IPS-15b (cell line): ENCODE measurements around the gene SPPL2B.

ENCODE experiments used
- H3K27me3 ChIP-seq: one replicate; pipeline ENCODE4 v1.6.1; 2013; ENCODE audit warnings: low read length; ENCODE audit not compliant: control insufficient read depth, insufficient read depth
- H3K36me3 ChIP-seq: one replicate; pipeline ENCODE4 v1.6.1; 2013; ENCODE audit warnings: low read length; ENCODE audit not compliant: control insufficient read depth, insufficient read depth
- H3K4me1 ChIP-seq: one replicate; pipeline ENCODE4 v1.6.1; 2013; ENCODE audit warnings: mild to moderate bottlenecking, low read length; ENCODE audit not compliant: control insufficient read depth, insufficient read depth
- H3K4me3 ChIP-seq: one replicate; pipeline ENCODE4 v1.5.1; 2013; ENCODE audit warnings: low read depth, low read length
- H3K9ac ChIP-seq: one replicate; pipeline ENCODE4 v1.6.1; 2013; ENCODE audit warnings: low read depth, mild to moderate bottlenecking, low read length
- H3K9me3 ChIP-seq: one replicate; pipeline ENCODE4 v1.6.1; 2013; ENCODE audit warnings: mild to moderate bottlenecking, low read length; ENCODE audit not compliant: control insufficient read depth, insufficient read depth

The SPPL2B gene

GRCh38 chr19:2371656-2372055 is 43.2 kb downstream of the SPPL2B start:
- H3K36me3 ChIP-seq = no peaks in the 10 kb centered on the region
- no peak overlapping the region for H3K9ac ChIP-seq
- no peaks in the 10 kb centered on the region for H3K27me3 ChIP-seq
- H3K4me1 ChIP-seq = no peaks in the 10 kb centered on the region
- no peaks in the 10 kb centered on the region for H3K9me3 ChIP-seq
- H3K4me3 ChIP-seq = no peak overlapping the region

- Histone ChIP-seq H3K4me1 (no peaks in the 10 kb centered on the region), H3K4me3 (no peak overlapping the region), H3K9me3 (no peaks in the 10 kb centered on the region), H3K36me3 (no peaks in the 10 kb centered on the region), H3K27me3 (no peaks in the 10 kb centered on the region), H3K9ac (no peak overlapping the region)
Measured at GRCh38 chr19:2372076-2372612, 43.7 kb downstream of the SPPL2B start.

- no peaks in the 10 kb centered on the region for H3K36me3 ChIP-seq
- no peak overlapping the region for H3K4me3 ChIP-seq
- no peaks in the 10 kb centered on the region for H3K9me3 ChIP-seq
- H3K4me1 ChIP-seq = no peaks in the 10 kb centered on the region
- no peak overlapping the region for H3K9ac ChIP-seq
- no peaks in the 10 kb centered on the region for H3K27me3 ChIP-seq
Measured at GRCh38 chr19:2374808-2375207, 46.3 kb downstream of the SPPL2B start.

- no peak overlapping the region for H3K4me3 ChIP-seq
Measured at GRCh38 chr19:2375353-2376121, 47.1 kb downstream of the SPPL2B start.

GRCh38 chr19:2376784-2377519 is 48.5 kb downstream of the SPPL2B start:
- H3K4me1 ChIP-seq = no peaks in the 10 kb centered on the region
- no peaks in the 10 kb centered on the region for H3K27me3 ChIP-seq
- no peak overlapping the region for H3K9ac ChIP-seq
- no peaks in the 10 kb centered on the region for H3K36me3 ChIP-seq
- no peak overlapping the region for H3K4me3 ChIP-seq
- H3K9me3 ChIP-seq = no peaks in the 10 kb centered on the region

More at GRCh38 chr19:2375353-2376121, 47.1 kb downstream of the SPPL2B start:
- no peaks in the 10 kb centered on the region for H3K27me3 ChIP-seq
- no peak overlapping the region for H3K9ac ChIP-seq
- no peaks in the 10 kb centered on the region for H3K9me3 ChIP-seq
- no peaks in the 10 kb centered on the region for H3K4me1 ChIP-seq
- no peaks in the 10 kb centered on the region for H3K36me3 ChIP-seq

- Histone ChIP-seq H3K9ac (no peak overlapping the region), H3K27me3 (no peaks in the 10 kb centered on the region), H3K9me3 (no peaks in the 10 kb centered on the region), H3K4me3 (no peak overlapping the region), H3K36me3 (no peaks in the 10 kb centered on the region), H3K4me1 (no peaks in the 10 kb centered on the region)
Measured at GRCh38 chr19:2380567-2380966, 52.1 kb downstream of the SPPL2B start.

- Histone ChIP-seq H3K9me3 (no peaks in the 10 kb centered on the region), H3K27me3 (no peaks in the 10 kb centered on the region), H3K4me3 (no peak overlapping the region), H3K9ac (no peak overlapping the region), H3K36me3 (no peaks in the 10 kb centered on the region), H3K4me1 (no peaks in the 10 kb centered on the region)
Measured at GRCh38 chr19:2381148-2381820, 52.8 kb downstream of the SPPL2B start.

- Histone ChIP-seq H3K4me1 (no peaks in the 10 kb centered on the region), H3K9ac (no peak overlapping the region), H3K36me3 (no peaks in the 10 kb centered on the region), H3K27me3 (no peaks in the 10 kb centered on the region), H3K9me3 (no peaks in the 10 kb centered on the region), H3K4me3 (no peak overlapping the region)
Measured at GRCh38 chr19:2382530-2383222, 54.2 kb downstream of the SPPL2B start.

- Histone ChIP-seq H3K4me1 (no peaks in the 10 kb centered on the region), H3K9me3 (no peaks in the 10 kb centered on the region), H3K27me3 (no peaks in the 10 kb centered on the region), H3K9ac (no peak overlapping the region), H3K4me3 (no peak overlapping the region), H3K36me3 (no peaks in the 10 kb centered on the region)
Measured at GRCh38 chr19:2385053-2385721, 56.7 kb downstream of the SPPL2B start.

GRCh38 chr19:2387367-2388288 is 59.1 kb downstream of the SPPL2B start:
- Histone ChIP-seq H3K9ac (no peak overlapping the region), H3K9me3 (no peaks in the 10 kb centered on the region), H3K4me3 (no peak overlapping the region), H3K36me3 (no peaks in the 10 kb centered on the region), H3K4me1 (no peaks in the 10 kb centered on the region), H3K27me3 (no peaks in the 10 kb centered on the region)
